GM13976 (cell line): ENCODE data around the gene CAPNS1.
"Not testable (repeated sequence)": the region's sequence is repeated elsewhere in the genome, so short reads cannot be mapped to it uniquely, and the experiment has no call there.

ENCODE experiments used
- DNase-seq: peaks from one replicate; pipeline ENCODE4 v3.0.0; 2012; ENCODE audit warnings: low spot score
- CTCF ChIP-seq: IDR thresholded peaks from 2 replicates; pipeline ENCODE4 v1.5.1; 2012; ENCODE audit warnings: borderline replicate concordance, mild to moderate bottlenecking; ENCODE audit not compliant: insufficient read depth; ENCODE audit errors: extremely low read depth, missing control alignments, control extremely low read depth
- in situ Hi-C: fragments of 300-500 bp; cut with MboI; formaldehyde crosslinking; loops from one replicate; pipeline ENCODE4 v1.12.0; 2022; ENCODE audit warnings: low sequenced_read_pairs, mixed read lengths, inconsistent platforms; ENCODE audit not compliant: unreplicated experiment

Gene CAPNS1

DNA sequence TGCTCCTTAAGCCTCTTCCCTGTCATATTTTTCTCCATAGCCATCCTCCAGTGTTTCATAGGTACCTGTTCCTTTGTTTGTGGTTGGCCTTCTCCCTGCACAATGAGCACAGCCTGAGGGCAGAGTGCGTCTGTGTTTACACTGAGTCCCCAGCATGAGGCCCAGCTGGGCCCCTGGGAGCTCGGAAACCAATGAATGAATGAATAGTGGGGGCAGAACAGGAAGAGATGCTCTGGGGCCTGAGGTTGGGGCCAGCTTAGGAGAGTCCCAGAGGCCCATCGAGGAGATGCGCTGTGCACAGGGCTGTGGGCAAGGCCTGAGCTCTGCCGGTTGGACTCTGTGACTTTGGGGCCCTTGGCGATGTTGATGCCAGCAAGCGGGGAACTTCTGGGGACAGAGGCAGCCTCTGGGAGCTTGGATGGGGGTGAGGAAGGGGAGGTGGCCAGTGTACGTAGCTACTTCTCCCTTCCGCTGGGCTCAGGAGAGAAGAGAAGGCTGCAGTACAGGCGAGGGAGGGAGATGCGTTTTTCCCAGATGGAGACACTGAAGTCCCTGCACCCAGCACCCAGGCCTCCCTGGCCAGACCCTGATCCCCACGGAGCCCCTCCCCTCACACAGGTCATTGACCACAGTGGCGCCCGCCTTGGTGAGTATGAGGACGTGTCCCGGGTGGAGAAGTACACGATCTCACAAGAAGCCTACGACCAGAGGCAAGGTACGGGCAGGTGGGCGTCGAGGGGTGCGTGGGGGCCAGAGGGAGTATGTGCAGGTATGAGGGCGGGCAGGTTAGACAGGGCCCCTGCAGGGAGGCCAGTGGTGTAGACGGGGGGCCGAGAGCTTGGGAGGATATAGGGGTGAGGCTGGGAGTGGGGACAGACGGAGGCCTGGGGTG, 19.5 kb upstream of the CAPNS1 start:
- TF ChIP-seq CTCF, result no peak
- peak; percentile 15 for DNase-seq
- in situ Hi-C loops, result no loop called here

GRCh38 chr19:36120984-36121358, 18.9 kb upstream of the CAPNS1 start:
- no peak for TF ChIP-seq CTCF
- in situ Hi-C loops, result no loop called here

GRCh38 chr19:36121486-36122124, 18.3 kb upstream of the CAPNS1 start:
- in situ Hi-C loops, result no loop called here
- TF ChIP-seq CTCF, result no peak
- DNase-seq, result peak; percentile 9

More at GRCh38 chr19:36120984-36121358, 18.9 kb upstream of the CAPNS1 start:
- peak; percentile 9 for DNase-seq

DNA sequence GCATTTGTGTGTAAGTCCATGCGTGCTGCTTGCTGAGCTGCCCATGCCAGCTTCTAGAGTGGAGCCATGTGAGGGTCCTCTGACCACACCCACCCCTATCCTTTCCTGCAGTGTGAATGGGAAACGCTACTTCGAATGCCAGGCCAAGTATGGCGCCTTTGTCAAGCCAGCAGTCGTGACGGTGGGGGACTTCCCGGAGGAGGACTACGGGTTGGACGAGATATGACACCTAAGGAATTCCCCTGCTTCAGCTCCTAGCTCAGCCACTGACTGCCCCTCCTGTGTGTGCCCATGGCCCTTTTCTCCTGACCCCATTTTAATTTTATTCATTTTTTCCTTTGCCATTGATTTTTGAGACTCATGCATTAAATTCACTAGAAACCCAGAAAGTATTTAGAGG, 14.3 kb upstream of the CAPNS1 start:
- in situ Hi-C loops, result no loop called here
- peak; percentile 67 for DNase-seq
- no peak for TF ChIP-seq CTCF

GRCh38 chr19:36128392-36128736, 11.5 kb upstream of the CAPNS1 start:
- no peak for TF ChIP-seq CTCF
- in situ Hi-C loops, result no loop called here
- no peak for DNase-seq

DNA sequence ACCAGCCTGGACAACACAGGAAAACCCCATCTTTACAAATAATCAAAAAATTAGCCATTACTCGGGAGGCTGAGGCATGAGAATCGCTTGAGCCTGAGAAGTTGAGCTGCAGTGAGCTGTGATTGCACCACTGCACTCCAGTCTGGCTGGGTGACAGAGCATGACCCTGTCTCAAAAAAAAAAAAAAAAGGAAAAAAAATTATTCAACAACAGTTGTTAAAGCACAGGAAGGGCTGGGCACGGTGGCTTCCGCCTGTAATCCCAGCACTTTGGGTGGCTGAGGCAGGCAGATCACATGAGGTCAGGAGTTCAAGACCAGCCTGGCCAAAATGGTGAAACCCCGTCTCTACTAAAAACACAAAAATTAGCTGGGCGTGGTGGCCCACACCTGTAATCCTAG, 8.6 kb upstream of the CAPNS1 start:
- DNase-seq, in situ Hi-C loops: not testable (repeated sequence)

DNA sequence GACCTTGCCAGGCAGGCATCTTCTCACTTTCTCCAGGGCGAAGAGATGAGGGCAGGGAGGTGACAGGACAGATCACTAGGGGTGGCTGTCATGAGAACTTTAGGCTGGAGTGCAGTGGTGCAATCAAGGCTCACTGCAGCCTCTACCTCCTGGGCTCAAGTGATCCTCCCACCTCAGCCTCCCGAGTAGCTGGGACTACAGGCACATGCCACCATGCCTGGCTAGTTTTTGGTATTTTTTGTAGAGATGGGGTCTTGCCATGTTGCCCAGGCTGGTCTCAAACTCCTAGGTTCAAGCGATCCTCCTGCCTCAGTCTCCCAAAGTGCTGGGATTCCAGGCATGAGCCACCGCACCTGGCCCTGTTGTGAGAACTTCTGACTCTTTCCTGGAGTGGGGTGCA, 5.0 kb upstream of the CAPNS1 start:
- in situ Hi-C loops, DNase-seq: not testable (repeated sequence)
